Measurements from ENCODE around the gene SCYGR3.

The SCYGR3 gene

DNA sequence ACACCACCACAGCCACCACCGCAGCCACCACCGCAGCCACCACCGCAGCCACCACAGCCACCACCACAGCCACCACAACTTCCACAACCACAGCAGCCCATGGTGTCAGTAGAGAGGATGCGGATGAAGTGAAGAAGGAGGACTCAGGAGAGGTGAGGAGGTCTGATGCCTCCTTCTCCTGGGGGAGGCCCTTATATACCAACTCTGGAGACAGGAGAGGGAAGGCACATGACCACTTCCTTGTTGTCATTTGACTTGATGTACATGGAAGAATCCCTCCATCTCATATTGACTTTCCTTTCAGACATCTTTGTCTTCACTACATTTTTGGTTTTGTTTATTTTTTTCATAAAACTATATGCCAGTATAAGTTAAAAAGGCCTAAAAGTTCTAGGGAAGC, at the start of gene SCYGR3:
Gene SCYGR3, minus strand, starts transcription at position 101 of the 400 bp plus-strand sequence. Its CDS starts 0 bp downstream, at position 101.
- Histone ChIP-seq H3K4me3 (ENCODE audit: low read length in 2 of 2) (no peak within 1 kb of the TSS), H3K9ac (ENCODE audit: low read depth in 1 of 2, low read length in 2 of 2) (no peak within 1 kb of the TSS), H3K36me3 (ENCODE audit: control insufficient read depth in 2 of 2, insufficient read depth in 2 of 2, low read length in 2 of 2) (no peaks in the 10 kb centered on the region), H3K9me3 (ENCODE audit: control insufficient read depth in 2 of 2, low read length in 2 of 2) (no peaks in the 10 kb centered on the region), H3K27ac (ENCODE audit: low read depth in 2 of 2, low read length in 2 of 2) (no peak within 1 kb of the TSS), H3K4me1 (ENCODE audit: control insufficient read depth in 2 of 2, insufficient read depth in 2 of 2, low read length in 2 of 2) (no peaks in the 10 kb centered on the region), H3K27me3 (ENCODE audit: control insufficient read depth in 2 of 2, insufficient read depth in 2 of 2, low read length in 2 of 2) (no peaks in the 10 kb centered on the region)

GRCh38 chr2:227661827-227662226, 47.2 kb upstream of the SCYGR3 start:
- Histone ChIP-seq H3K9ac (ENCODE audit: low read depth in 1 of 2, low read length in 2 of 2) (no peak overlapping the region), H3K4me3 (ENCODE audit: low read length in 2 of 2) (no peak overlapping the region), H3K9me3 (ENCODE audit: control insufficient read depth in 2 of 2, low read length in 2 of 2) (no peaks in the 10 kb centered on the region), H3K4me1 (ENCODE audit: control insufficient read depth in 2 of 2, insufficient read depth in 2 of 2, low read length in 2 of 2) (peaks cover 0 to 2% of the 10 kb centered on the region in 2 donors), H3K36me3 (ENCODE audit: control insufficient read depth in 2 of 2, insufficient read depth in 2 of 2, low read length in 2 of 2) (no peaks in the 10 kb centered on the region), H3K27ac (ENCODE audit: low read depth in 2 of 2, low read length in 2 of 2) (no peak overlapping the region), H3K27me3 (ENCODE audit: control insufficient read depth in 2 of 2, insufficient read depth in 2 of 2, low read length in 2 of 2) (no peaks in the 10 kb centered on the region)

DNA sequence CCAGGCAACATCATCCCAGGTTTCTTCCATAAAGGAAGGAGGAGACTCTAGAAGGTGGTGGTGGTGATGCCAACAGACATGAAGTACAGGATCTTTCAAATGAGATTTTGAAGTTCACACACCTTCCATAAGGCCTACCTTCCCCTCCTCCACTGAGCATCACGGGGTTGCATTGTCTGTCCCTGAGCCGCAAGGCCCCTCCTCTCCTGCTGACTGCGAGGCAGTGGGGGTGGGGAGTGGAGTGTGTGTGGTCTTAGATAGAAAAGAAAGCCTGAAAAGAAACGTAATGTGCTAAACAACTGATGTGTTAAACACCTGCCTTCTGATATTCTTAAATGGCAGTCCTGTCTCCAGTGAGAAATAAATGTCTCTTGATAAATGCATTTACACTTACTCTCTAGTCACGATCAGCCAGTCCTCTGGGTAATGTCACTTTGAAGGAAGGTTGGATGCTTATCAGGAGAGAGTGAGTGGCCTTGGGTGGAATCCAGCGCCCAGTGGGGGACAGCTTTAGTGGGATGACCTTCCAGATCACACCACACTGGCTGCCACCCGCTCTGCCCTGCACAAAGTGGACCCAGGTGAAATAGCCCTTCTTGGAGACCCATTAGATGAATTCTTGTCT, 46.5 kb upstream of the SCYGR3 start:
- no peak overlapping the region for H3K4me3 ChIP-seq (ENCODE audit: low read length in 2 of 2)
- no peaks in the 10 kb centered on the region for H3K27me3 ChIP-seq (ENCODE audit: control insufficient read depth in 2 of 2, insufficient read depth in 2 of 2, low read length in 2 of 2)
- no peaks in the 10 kb centered on the region for H3K9me3 ChIP-seq (ENCODE audit: control insufficient read depth in 2 of 2, low read length in 2 of 2)
- H3K27ac ChIP-seq (ENCODE audit: low read depth in 2 of 2, low read length in 2 of 2), result no peak overlapping the region
- no peak overlapping the region for H3K9ac ChIP-seq (ENCODE audit: low read depth in 1 of 2, low read length in 2 of 2)
- H3K36me3 ChIP-seq (ENCODE audit: control insufficient read depth in 2 of 2, insufficient read depth in 2 of 2, low read length in 2 of 2), result no peaks in the 10 kb centered on the region
- H3K4me1 ChIP-seq (ENCODE audit: control insufficient read depth in 2 of 2, insufficient read depth in 2 of 2, low read length in 2 of 2), result peaks cover 0 to 2% of the 10 kb centered on the region in 2 donors

- Histone ChIP-seq H3K9me3 (ENCODE audit: control insufficient read depth in 2 of 2, low read length in 2 of 2) (no peaks in the 10 kb centered on the region), H3K4me1 (ENCODE audit: control insufficient read depth in 2 of 2, insufficient read depth in 2 of 2, low read length in 2 of 2) (no peaks in the 10 kb centered on the region), H3K27ac (ENCODE audit: low read depth in 2 of 2, low read length in 2 of 2) (no peak overlapping the region), H3K4me3 (ENCODE audit: low read length in 2 of 2) (no peak overlapping the region), H3K27me3 (ENCODE audit: control insufficient read depth in 2 of 2, insufficient read depth in 2 of 2, low read length in 2 of 2) (no peaks in the 10 kb centered on the region), H3K9ac (ENCODE audit: low read depth in 1 of 2, low read length in 2 of 2) (no peak overlapping the region), H3K36me3 (ENCODE audit: control insufficient read depth in 2 of 2, insufficient read depth in 2 of 2, low read length in 2 of 2) (no peaks in the 10 kb centered on the region)
These were observed 42.7 kb upstream of the SCYGR3 start for GRCh38 chr2:227657199-227657845.

GRCh38 chr2:227655454-227655853, 40.8 kb upstream of the SCYGR3 start:
- H3K4me3 ChIP-seq (ENCODE audit: low read length in 2 of 2), result no peak overlapping the region
- no peak overlapping the region for H3K9ac ChIP-seq (ENCODE audit: low read depth in 1 of 2, low read length in 2 of 2)
- no peaks in the 10 kb centered on the region for H3K27me3 ChIP-seq (ENCODE audit: control insufficient read depth in 2 of 2, insufficient read depth in 2 of 2, low read length in 2 of 2)
- no peaks in the 10 kb centered on the region for H3K9me3 ChIP-seq (ENCODE audit: control insufficient read depth in 2 of 2, low read length in 2 of 2)
- no peaks in the 10 kb centered on the region for H3K36me3 ChIP-seq (ENCODE audit: control insufficient read depth in 2 of 2, insufficient read depth in 2 of 2, low read length in 2 of 2)
- H3K4me1 ChIP-seq (ENCODE audit: control insufficient read depth in 2 of 2, insufficient read depth in 2 of 2, low read length in 2 of 2), result no peaks in the 10 kb centered on the region
- no peak overlapping the region for H3K27ac ChIP-seq (ENCODE audit: low read depth in 2 of 2, low read length in 2 of 2)

DNA sequence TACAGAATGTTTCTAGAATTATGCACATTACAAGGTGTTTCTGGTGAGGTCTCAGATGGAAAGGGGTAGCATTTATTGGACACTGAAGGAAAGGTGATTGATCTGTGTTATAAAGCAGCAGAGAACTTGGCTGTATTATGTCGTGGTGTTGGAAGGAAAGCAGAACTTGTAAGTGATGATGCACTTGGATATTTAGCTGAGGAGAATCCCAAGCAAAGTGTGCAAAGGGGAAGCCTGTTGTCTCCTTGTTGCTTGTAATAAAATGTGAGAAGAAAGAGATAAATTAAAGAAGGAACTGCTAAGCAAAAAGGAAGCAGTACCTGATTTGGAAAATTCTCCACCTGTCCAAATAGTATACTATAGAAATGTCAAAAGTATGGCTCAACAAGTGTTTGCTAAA, 39.8 kb upstream of the SCYGR3 start:
- Histone ChIP-seq H3K36me3 (ENCODE audit: control insufficient read depth in 2 of 2, insufficient read depth in 2 of 2, low read length in 2 of 2) (no peaks in the 10 kb centered on the region), H3K4me1 (ENCODE audit: control insufficient read depth in 2 of 2, insufficient read depth in 2 of 2, low read length in 2 of 2) (no peaks in the 10 kb centered on the region), H3K4me3 (ENCODE audit: low read length in 2 of 2) (no peak overlapping the region), H3K27ac (ENCODE audit: low read depth in 2 of 2, low read length in 2 of 2) (no peak overlapping the region), H3K9me3 (ENCODE audit: control insufficient read depth in 2 of 2, low read length in 2 of 2) (no peaks in the 10 kb centered on the region), H3K27me3 (ENCODE audit: control insufficient read depth in 2 of 2, insufficient read depth in 2 of 2, low read length in 2 of 2) (no peaks in the 10 kb centered on the region), H3K9ac (ENCODE audit: low read depth in 1 of 2, low read length in 2 of 2) (no peak overlapping the region)

DNA sequence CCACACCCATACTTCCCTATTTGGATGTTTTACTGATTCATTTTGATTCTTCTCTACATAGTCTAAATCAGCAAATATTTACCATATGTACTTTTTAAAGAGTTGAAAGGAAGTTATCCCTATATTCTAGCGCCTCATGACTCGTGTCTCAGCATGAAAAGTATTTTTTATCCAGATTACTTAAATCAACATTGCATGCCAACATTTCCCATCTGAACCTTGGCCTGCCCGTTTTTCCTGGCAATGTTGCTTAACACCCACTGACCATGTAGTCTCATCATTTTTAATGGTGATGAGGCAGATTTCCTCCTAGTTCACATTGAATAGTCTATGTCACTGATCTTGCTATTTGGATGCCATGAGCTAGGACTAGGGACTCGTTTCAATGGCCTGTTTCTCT, 38.8 kb upstream of the SCYGR3 start:
- H3K27me3 ChIP-seq (ENCODE audit: control insufficient read depth in 2 of 2, insufficient read depth in 2 of 2, low read length in 2 of 2), result no peaks in the 10 kb centered on the region
- H3K9ac ChIP-seq (ENCODE audit: low read depth in 1 of 2, low read length in 2 of 2), result no peak overlapping the region
- H3K4me3 ChIP-seq (ENCODE audit: low read length in 2 of 2), result no peak overlapping the region
- no peaks in the 10 kb centered on the region for H3K4me1 ChIP-seq (ENCODE audit: control insufficient read depth in 2 of 2, insufficient read depth in 2 of 2, low read length in 2 of 2)
- H3K27ac ChIP-seq (ENCODE audit: low read depth in 2 of 2, low read length in 2 of 2), result no peak overlapping the region
- no peaks in the 10 kb centered on the region for H3K9me3 ChIP-seq (ENCODE audit: control insufficient read depth in 2 of 2, low read length in 2 of 2)
- H3K36me3 ChIP-seq (ENCODE audit: control insufficient read depth in 2 of 2, insufficient read depth in 2 of 2, low read length in 2 of 2), result no peaks in the 10 kb centered on the region

DNA sequence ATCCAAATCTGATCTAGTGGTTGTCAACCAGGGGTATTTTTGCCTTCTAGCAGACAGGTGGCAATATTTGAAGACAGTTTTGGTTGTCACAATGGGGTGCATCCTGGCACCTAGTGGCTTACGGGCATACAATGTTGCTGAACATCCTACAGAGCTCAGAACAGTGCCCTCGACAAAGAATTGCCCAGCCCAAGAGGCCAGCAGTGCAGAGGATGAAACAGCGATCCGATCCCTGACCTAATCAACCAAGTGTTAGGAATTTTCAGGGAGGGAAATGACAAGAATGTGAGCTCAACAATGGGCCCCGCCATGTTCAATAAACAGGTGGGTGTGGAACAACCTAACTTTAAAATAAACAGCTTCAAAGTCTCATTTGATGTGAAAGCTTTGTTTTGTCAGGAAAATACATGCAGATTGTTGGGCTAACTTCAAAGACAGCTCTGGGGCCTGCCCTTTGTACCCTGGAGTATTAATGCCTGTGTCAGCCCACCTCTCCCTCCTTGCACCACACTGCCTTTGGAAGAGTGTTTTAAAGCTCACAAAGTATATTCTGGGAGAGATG, 29.4 kb upstream of the SCYGR3 start:
- H3K27me3 ChIP-seq (ENCODE audit: control insufficient read depth in 2 of 2, insufficient read depth in 2 of 2, low read length in 2 of 2), result no peaks in the 10 kb centered on the region
- no peaks in the 10 kb centered on the region for H3K36me3 ChIP-seq (ENCODE audit: control insufficient read depth in 2 of 2, insufficient read depth in 2 of 2, low read length in 2 of 2)
- H3K27ac ChIP-seq (ENCODE audit: low read depth in 2 of 2, low read length in 2 of 2), result no peak overlapping the region
- H3K9me3 ChIP-seq (ENCODE audit: control insufficient read depth in 2 of 2, low read length in 2 of 2), result no peaks in the 10 kb centered on the region
- no peak overlapping the region for H3K4me3 ChIP-seq (ENCODE audit: low read length in 2 of 2)
- H3K4me1 ChIP-seq (ENCODE audit: control insufficient read depth in 2 of 2, insufficient read depth in 2 of 2, low read length in 2 of 2), result no peaks in the 10 kb centered on the region
- H3K9ac ChIP-seq (ENCODE audit: low read depth in 1 of 2, low read length in 2 of 2), result no peak overlapping the region

DNA sequence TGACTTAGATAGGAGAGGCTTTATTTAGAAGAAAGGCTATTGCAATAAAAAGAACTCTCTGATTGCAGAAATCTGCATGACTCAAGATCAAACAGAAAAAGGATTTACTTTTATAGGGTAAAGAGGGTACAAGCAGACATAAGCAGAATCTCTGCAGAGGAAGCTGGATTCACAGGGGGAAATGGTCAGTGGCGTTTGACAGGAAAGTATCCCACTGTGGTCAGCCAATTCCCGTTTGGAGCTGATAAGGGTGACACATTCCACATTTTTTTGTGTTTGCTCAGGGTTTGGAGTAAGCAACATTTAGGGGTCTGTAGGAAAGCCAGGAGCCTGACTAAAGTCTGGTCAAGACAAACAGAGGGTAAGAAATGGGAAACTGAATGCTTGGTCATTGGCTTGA, 28.0 kb upstream of the SCYGR3 start:
- Histone ChIP-seq H3K27me3 (ENCODE audit: control insufficient read depth in 2 of 2, insufficient read depth in 2 of 2, low read length in 2 of 2) (no peaks in the 10 kb centered on the region), H3K4me1 (ENCODE audit: control insufficient read depth in 2 of 2, insufficient read depth in 2 of 2, low read length in 2 of 2) (no peaks in the 10 kb centered on the region), H3K9ac (ENCODE audit: low read depth in 1 of 2, low read length in 2 of 2) (no peak overlapping the region), H3K27ac (ENCODE audit: low read depth in 2 of 2, low read length in 2 of 2) (no peak overlapping the region), H3K36me3 (ENCODE audit: control insufficient read depth in 2 of 2, insufficient read depth in 2 of 2, low read length in 2 of 2) (no peaks in the 10 kb centered on the region), H3K9me3 (ENCODE audit: control insufficient read depth in 2 of 2, low read length in 2 of 2) (no peaks in the 10 kb centered on the region), H3K4me3 (ENCODE audit: low read length in 2 of 2) (no peak overlapping the region)

DNA sequence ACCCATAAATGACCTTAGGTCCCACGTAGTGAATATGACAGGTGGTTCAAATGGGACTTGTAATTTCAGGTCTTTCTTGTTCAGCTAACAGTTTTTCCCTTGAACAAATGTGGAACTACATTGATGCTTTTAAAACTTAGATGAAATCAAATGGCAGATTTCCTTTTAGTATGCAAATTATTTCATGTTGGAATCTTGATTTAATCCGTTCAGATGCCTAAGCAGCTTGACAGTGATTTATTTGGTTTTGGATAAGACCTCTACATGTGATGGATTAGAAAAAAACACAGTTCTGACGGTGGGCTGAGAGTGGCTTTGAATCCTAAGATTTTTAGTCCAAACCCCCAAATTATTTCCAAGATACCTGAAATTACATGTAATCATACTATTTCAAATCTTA, 19.6 kb upstream of the SCYGR3 start:
- H3K27ac ChIP-seq (ENCODE audit: low read depth in 2 of 2, low read length in 2 of 2), result no peak overlapping the region
- H3K4me1 ChIP-seq (ENCODE audit: control insufficient read depth in 2 of 2, insufficient read depth in 2 of 2, low read length in 2 of 2), result no peaks in the 10 kb centered on the region
- H3K27me3 ChIP-seq (ENCODE audit: control insufficient read depth in 2 of 2, insufficient read depth in 2 of 2, low read length in 2 of 2), result no peaks in the 10 kb centered on the region
- H3K9ac ChIP-seq (ENCODE audit: low read depth in 1 of 2, low read length in 2 of 2), result no peak overlapping the region
- H3K4me3 ChIP-seq (ENCODE audit: low read length in 2 of 2), result no peak overlapping the region
- H3K36me3 ChIP-seq (ENCODE audit: control insufficient read depth in 2 of 2, insufficient read depth in 2 of 2, low read length in 2 of 2), result no peaks in the 10 kb centered on the region
- no peaks in the 10 kb centered on the region for H3K9me3 ChIP-seq (ENCODE audit: control insufficient read depth in 2 of 2, low read length in 2 of 2)

Measured in mucosa of rectum (tissue), 2 donors.